Iris pigment epithelial cell (primary cell): ENCODE measurements around the gene TBCK.

ENCODE experiments used
- DNase-seq: peaks from one replicate; pipeline ENCODE4 v3.0.0-alpha.2; 2011; ENCODE audit warnings: low read depth

Gene TBCK

DNA sequence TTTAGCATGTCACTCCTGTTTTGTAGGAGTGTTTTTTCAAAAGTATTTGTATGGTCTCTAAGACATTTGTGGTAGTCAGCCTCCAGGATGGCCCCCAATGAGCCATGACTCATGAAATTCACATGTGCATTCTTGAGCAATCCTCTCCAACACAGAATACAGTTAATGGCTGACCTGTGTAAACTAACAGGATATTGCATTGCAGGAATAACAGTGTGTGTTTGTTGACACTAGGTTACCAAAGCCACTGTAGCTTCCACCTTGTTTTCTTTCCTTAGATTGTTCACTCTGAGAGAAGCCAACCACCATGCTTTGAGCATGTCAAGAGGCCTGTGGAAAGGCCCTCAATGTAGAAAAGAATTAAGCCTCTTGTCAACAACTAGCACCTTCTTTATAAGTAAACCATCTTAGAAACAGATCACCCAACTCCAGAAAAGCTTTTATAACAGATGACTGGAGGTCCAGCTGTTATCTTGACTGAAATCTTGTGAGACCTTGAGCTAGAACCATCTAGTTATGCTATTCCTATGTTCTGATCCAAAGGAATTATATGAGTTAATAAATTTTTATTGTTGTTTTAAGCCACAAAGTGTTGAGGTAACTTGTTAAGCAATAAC lies 28.5 kb downstream of the TBCK start:
- peak; percentile 96 for DNase-seq

- no peak for DNase-seq
These were observed 29.4 kb downstream of the TBCK start for GRCh38 chr4:106286611-106287010.

DNA sequence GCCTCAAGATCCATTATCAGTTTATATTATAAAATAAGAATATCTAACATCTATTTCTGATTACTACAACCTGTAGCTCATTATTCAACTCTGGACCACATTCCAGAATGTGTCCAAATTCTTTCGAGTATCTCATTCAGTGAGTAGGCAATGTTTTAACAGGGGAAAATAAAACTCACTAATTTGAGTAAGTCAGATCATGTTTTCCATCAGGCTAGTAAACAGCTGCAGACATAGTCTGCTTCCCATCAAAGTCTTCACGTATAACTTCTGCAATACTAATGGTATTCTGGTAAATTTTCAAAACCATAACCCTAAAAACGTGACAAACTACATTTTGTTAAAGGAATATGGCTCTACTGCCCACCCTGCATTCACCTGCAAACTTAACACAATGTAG lies 31.8 kb downstream of the TBCK start:
- DNase-seq: no peak

GRCh38 chr4:106277140-106277675 lies 38.8 kb downstream of the TBCK start:
- no peak for DNase-seq

- DNase-seq: peak; percentile 23
These were observed 42.2 kb downstream of the TBCK start for GRCh38 chr4:106273831-106274230.

DNA sequence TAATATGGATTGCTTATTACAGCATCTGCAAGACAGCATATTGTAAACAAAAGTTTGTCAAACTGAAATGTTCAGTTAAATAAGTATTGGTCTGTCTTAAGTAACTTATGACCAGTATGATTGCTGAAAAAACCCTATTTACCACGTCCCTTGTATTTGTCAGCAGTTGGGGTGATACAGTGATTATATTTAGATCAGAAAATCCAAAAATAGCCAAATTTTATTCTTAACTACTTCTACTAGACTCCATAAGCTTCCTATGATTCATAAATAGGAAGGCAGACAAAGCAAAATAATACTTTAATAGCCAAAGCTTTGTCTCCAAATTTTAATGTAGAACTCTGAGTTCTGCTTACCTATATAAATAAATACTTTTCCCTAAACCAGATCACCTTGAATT lies 45.3 kb downstream of the TBCK start:
- no peak for DNase-seq

DNA sequence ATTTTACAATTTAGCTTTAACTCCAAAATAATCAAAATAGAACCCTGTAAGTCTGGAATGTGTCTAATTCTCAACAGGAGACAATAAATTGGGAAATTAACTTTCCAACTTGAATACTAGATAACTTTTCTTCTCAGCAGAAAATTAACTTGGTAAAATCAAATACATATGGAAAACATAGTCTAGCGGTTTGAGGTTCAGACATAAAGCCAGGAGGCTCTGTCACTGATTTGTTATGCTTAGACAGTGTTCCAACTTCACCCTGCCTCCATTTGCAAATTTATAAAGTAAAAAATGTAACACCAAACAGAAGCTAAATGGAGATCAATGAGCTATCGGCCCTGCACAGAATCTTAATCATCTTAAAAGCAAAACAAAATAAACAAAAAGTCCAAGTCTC lies 46.3 kb downstream of the TBCK start:
- DNase-seq: no peak

GRCh38 chr4:106268786-106269185 lies 47.2 kb downstream of the TBCK start:
- DNase-seq: no peak

GRCh38 chr4:106266201-106266600 lies 49.8 kb downstream of the TBCK start:
- peak; percentile 67 for DNase-seq

DNA sequence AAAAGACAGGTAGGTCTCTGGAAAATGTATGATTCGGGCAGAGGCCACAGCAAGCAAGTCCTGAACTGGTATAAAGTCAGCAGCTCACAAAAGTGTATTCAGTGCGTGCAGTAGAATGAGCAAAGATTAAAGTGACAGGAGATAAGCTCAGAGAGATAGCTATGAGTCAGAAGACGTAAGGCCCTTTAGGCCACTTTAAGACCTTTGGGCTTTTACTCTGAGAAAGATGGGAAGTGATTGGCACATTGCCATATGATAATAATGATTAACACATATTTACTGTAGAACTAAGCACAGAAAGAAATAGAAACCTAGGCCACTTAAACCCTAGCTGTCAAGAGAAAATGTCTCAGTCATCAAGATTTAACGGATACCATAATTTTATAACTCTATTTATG lies 51.7 kb downstream of the TBCK start:
- DNase-seq: peak; percentile 45

DNA sequence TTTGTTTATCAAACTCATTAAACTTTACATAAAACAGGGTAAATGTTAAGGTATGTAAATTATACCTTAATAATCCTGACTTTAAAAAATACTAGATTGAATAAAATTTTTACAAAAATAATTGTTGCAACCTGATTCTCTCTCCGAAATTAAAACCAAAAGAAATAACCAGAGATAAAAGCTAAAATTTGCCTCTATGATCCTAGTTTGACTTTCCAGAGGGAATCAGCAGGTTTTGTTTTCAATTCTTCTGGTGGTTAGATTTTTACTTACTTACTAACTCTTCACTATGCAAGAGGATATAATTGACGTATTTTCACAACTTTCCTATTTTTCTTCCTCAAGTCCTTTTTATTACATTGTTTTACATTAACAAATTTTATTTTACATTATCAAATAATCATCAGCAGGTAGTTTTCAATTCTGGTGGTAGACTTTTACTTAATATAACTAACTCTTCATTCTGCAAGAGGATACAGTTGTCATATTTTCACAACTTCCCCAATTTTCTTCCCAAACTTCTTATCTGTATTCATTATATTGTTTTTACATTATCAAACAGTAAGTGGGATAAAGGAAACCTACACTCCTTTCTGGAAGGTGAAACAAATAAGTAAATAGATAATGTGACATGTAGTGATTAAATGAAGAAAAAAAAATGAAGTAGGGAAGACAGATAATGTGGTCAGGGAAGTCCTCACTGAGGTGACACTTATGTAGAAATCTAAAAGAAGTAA lies 52.2 kb downstream of the TBCK start:
- no peak for DNase-seq

DNA sequence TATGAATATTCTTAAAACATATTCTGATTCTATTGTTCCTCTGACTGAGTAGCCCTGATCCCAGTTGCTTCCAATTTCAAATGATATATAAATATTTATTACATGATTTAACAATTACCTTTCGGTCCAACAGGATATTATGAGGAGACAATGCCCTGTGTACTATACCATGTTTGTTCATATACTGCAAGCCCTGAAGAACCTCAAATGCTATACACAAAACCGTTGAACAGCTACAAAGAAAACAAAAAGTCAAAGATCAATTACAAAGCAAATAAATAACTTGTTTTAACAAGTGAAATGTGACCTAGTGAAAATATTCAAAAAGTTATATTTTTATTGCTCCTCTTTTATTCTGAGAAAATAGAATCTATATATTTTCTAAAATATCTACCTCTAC lies 54.0 kb downstream of the TBCK start:
- no peak for DNase-seq

DNA sequence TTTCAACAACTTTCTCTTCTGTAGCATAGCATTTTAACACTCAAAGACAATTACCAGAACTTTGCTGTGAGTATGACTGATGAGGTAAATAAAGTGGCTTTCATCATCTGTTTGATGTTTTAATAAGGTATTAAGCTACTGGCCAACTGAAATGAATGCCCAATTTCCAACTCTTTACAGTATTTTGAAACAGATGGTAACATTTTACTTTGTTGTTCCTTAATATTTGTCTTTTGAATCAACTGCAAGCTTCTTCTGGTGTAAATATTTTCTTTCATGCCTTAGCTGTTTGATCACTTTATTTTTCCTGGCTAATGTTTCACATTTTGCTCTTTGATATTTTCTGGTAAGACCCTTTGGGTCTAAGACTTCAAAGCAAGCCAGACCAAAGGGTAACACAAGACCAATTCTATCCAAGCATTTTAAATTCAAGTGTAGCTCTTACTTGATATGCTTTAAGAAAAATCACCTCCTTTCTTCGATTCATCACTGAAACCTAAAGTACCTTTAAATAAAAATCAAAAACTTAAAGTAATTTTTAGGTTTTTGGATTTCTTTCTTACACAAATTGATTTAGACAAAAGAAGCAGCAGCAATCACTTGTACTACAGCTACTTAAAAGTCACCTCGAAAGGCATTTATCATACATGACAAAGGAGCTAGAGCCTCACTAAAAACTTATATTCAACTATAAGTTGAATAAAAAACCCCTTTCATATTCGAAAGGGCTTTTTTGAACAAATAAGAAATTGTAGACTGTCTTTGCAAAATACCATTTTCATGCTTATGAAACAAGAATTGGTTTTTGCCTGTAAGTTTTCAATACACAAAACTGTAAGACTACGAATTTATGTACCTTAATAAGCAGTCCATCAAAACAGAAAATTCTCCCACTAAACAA lies 57.6 kb downstream of the TBCK start:
- DNase-seq: peak; percentile 25

DNA sequence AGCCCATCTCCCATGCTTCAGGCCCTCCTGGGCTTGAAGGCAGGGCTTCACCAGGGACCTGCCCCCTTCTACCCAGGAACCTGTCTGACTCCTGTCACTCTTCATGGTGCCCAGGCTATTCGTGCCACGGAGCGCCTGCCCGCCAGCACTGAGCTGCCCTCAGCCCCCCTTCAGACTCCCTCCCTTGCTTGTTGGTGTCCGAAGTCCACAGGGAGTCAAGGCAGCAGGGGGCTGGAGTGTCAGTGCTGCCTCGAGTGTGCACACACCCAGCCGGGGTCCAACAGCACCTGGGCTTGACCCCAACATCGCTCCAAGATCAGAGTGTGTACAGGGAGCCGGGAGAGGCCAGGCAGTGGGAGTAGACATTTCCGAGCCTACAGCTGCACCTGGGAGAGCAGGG lies 59.8 kb downstream of the TBCK start:
- DNase-seq: no peak

- no peak for DNase-seq
These were observed 60.8 kb downstream of the TBCK start for GRCh38 chr4:106255195-106255594.

GRCh38 chr4:106253364-106254129 lies 62.5 kb downstream of the TBCK start:
- no peak for DNase-seq

- DNase-seq: no peak
These were observed 68.4 kb downstream of the TBCK start for GRCh38 chr4:106247600-106247999.

- no peak for DNase-seq
These were observed 69.6 kb downstream of the TBCK start for GRCh38 chr4:106246441-106246840.

- no peak for DNase-seq
These were observed 70.8 kb downstream of the TBCK start for GRCh38 chr4:106245176-106245575.

DNA sequence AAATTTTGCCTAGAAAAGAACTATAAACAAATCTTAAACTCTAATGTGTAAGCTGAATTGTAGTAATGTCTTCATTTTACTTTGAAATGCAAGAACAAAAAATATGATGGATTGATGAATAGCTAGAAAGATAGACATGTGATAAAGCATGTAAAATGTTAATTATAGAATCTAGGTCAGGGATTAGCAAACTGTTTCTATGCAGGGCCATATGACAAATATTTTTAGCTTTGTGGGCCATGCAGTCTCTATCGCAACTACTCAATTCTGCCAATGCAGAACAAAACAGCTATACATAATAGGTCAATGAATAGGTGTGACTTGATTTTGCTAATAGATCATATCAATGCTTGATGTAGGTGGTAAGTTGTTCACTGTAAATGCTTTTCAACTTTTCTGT lies 75.3 kb downstream of the TBCK start:
- DNase-seq: no peak

DNA sequence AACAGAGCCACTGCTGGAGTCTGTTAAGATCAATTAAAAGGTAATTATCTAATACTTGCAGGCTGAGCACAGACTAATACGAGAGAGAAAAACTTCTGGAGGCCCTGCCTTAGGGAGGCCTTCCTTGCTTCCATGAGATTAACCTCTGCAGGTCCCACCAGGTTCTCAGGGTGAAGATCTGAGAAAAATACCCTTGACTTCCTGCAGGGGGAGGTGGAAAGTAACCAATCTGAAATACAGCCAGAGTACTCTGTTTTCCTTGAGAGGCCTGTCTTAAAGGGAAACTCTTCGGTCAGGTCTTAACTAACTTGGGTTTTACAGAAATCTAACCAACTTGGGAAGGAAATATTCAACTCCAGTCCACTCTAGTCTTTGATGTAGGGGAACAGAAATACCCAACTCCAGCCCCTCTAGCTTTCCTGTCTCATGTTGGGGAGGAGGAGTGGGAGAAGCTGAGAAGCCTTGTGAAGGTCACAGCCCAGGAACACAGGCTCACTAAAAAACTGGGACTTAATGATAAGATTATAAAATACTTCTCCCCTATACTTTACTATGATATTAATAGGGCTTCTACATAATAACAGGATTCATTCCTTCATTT lies 77.1 kb downstream of the TBCK start:
- peak; percentile 64 for DNase-seq
